Activated B cell treated with CpG ODN at 0.5 μM for 24 hours (primary cell): ENCODE data around the gene ZNF701. TPM values are rescaled to one million over a fixed set of nuclear protein-coding genes. Genes with fewer than 3 reads are reported as not detected.

ENCODE experiments used
- ATAC-seq: fragments of 200-7000 bp; cut with Tn5 transposase; one replicate; pipeline ENCODE4 v1.10.0; 2021; ENCODE audit warnings: low read depth, mild to moderate bottlenecking, moderate library complexity
- CTCF ChIA-PET: fragments of 350-600 bp; sonication (Branson Sonifier 250); formaldehyde crosslinking; loops from one replicate; lab custom pipeline; 2021; ENCODE audit warnings: antibody characterized with exemption; lab: Charles Lee
- POLR2A ChIA-PET: fragments of 350-600 bp; sonication (Branson Sonifier 250); formaldehyde crosslinking; loops from one replicate; lab custom pipeline; 2021; ENCODE audit warnings: antibody characterized with exemption; lab: Charles Lee
- DNase-seq: peaks from one replicate; pipeline ENCODE4 v3.0.0; 2022
- H3K27ac Mint-ChIP-seq: one replicate; pipeline ENCODE4 v1.8.0; 2020; ENCODE audit warnings: mixed read lengths
- H3K27me3 Mint-ChIP-seq: one replicate; pipeline ENCODE4 v1.8.0; 2021; ENCODE audit warnings: mixed read lengths
- H3K36me3 Mint-ChIP-seq: one replicate; pipeline ENCODE4 v1.8.0; 2021; ENCODE audit warnings: low read depth, mixed read lengths
- H3K4me1 Mint-ChIP-seq: one replicate; pipeline ENCODE4 v1.8.0; 2021; ENCODE audit warnings: mixed read lengths
- H3K4me3 Mint-ChIP-seq: one replicate; pipeline ENCODE4 v1.8.0; 2020; ENCODE audit warnings: mild to moderate bottlenecking, mixed read lengths
- H3K9me3 Mint-ChIP-seq: one replicate; pipeline ENCODE4 v1.8.0; 2020; ENCODE audit warnings: mixed read lengths
- intact Hi-C: fragments of 100-400 bp; cut with micrococcal nuclease; formaldehyde crosslinking; loops from one replicate; pipeline ENCODE4 v1.15.1; 2024
- total RNA-seq: library from RNA; stranded (reverse); gene quantifications from 2 replicates; pipeline ENCODE4 v1.2.3, GENCODE V29; 2022
- TF ChIP-seq, protein P1 (sequence below): fragments of 200-600 bp; IDR thresholded peaks from one replicate; pipeline ENCODE4 v1.8.0; 2022; ENCODE audit warnings: antibody characterized with exemption, mild to moderate bottlenecking

The ZNF701 gene
- total RNA-seq = 30.6 and 32.7 TPM in 2 replicates

DNA sequence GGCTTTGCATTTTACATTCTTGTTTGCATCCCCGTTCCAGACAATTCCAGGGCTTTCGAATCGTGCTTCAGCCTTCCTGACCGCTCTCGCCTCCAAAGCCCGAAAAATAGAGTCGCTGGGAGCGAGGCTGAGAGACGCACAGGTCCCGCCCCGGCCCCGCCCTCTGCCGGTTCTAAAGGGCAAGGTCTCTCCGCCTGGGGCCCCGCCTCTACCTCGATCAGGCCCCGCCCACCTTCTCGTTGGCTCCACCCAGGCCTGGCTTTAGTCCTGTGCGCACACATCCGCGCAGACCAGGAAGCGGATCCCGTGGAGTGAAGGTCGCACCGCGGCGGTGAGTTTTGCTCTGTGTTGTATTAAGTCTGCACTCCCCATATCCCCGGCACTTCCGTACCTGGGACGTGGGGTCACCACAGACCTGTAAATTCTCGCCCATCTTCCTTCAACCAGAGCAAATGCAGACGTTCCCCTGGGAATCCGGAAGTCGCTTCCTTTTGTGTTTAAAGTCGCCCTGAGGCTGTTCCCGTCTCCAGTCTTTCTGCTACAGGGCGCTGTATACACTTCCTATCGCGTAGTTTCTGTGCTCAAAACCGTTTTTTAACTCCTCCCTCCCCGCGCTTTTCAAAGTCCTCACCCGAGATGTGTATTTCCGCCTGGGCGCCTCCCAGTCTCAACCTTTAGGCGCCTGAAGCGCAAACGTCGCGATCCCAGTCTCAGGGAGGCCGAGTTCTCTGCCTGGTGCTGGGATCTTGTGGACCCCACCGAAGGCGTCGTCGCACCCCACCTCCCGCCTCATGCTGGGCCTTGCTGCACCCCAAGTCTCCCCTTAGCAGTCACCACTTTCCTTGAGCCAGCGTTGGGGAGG lies at the start of gene ZNF701:
Gene ZNF701, plus strand, starts transcription at position 288 of the 862 bp plus-strand sequence. CDS start 3,861 bp downstream, outside the sequence.
- Mint-ChIP-seq H3K9me3 (peaks cover 12% of the 10 kb centered on the region), H3K36me3 (peaks cover 48% of the 10 kb centered on the region), H3K4me3 (peak within 1 kb of the TSS; percentile 98), H3K27ac (peak within 1 kb of the TSS; percentile 97), H3K4me1 (peaks cover 33% of the 10 kb centered on the region), H3K27me3 (no peaks in the 10 kb centered on the region)
- ATAC-seq (peak; percentile 99), DNase-seq (peak; percentile 98)
- TF ChIP-seq, protein P1, sequence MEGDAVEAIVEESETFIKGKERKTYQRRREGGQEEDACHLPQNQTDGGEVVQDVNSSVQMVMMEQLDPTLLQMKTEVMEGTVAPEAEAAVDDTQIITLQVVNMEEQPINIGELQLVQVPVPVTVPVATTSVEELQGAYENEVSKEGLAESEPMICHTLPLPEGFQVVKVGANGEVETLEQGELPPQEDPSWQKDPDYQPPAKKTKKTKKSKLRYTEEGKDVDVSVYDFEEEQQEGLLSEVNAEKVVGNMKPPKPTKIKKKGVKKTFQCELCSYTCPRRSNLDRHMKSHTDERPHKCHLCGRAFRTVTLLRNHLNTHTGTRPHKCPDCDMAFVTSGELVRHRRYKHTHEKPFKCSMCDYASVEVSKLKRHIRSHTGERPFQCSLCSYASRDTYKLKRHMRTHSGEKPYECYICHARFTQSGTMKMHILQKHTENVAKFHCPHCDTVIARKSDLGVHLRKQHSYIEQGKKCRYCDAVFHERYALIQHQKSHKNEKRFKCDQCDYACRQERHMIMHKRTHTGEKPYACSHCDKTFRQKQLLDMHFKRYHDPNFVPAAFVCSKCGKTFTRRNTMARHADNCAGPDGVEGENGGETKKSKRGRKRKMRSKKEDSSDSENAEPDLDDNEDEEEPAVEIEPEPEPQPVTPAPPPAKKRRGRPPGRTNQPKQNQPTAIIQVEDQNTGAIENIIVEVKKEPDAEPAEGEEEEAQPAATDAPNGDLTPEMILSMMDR = no peak
- POLR2A ChIA-PET = interaction anchor here (1.2 kb wide), 1 partner anchor 37 kb away, joined by 3 read pairs; no protein-coding TSS in a partner anchor
- intact Hi-C loops = loop anchor here (1.0 kb wide), 6 partner anchors 31 to 234 kb away; partner anchors contain the start of genes ZNF528, ZNF610, ZNF808 and ZNF83
- CTCF ChIA-PET = no interaction called here

DNA sequence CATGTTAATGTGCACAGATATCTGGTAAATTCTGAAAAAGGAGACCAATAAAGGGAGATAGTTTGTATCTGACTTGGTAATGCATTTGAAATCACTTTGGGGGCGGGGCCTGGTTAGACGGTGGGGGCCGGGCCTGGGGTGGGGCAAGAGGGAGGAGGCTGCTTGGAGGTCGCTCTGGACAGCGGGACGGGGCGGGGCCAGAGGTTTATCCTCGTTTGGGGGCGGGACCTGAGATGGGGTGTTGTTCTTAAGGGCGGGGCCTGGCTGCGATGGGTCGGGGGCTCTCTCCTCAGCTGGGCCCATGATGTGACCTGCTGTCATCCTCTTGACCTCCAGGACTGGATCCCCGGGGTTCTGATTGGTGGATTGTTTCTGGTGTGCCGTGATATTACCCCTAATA lies 47.5 kb upstream of the ZNF701 start:
- ChIA-PET CTCF (no interaction called here), POLR2A (no interaction called here)
- Mint-ChIP-seq H3K27ac (no peak overlapping the region), H3K9me3 (peaks cover 19% of the 10 kb centered on the region), H3K36me3 (peaks cover 4% of the 10 kb centered on the region), H3K4me1 (peaks cover 6% of the 10 kb centered on the region), H3K4me3 (no peak overlapping the region), H3K27me3 (peaks cover 11% of the 10 kb centered on the region)
- DNase-seq (no peak), ATAC-seq (no peak)
- intact Hi-C loops = no loop called here
- TF ChIP-seq, protein P1 = no peak

DNA sequence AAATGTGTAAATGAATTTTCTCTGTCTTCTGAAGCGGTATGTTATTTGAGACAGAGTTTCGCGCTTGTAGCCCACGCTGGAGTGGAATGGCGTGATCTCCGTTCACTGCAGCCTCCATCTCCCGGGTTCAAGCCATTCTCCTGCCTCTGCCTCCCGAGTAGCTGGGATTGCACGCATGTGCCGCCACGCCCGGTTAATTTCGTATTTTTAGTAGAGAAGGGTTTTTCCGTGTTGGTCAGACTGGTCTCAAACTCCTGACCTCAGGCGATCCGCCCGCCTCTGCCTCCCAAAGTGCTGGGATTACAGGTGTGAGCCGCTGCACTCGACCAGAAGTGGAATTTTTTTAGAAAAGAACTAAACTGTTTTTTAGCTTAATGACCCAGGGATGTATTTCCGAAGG lies 46.0 kb upstream of the ZNF701 start:
- TF ChIP-seq, protein P1 = no peak
- Mint-ChIP-seq H3K4me1 (peaks cover 19% of the 10 kb centered on the region), H3K4me3 (no peak overlapping the region), H3K9me3 (peaks cover 16% of the 10 kb centered on the region), H3K27ac (no peak overlapping the region), H3K27me3 (peaks cover 8% of the 10 kb centered on the region), H3K36me3 (peaks cover 14% of the 10 kb centered on the region)
- CTCF ChIA-PET = interaction anchor here (0.6 kb wide), 1 partner anchor 72 kb away, joined by 3 read pairs; no protein-coding TSS in a partner anchor
- ATAC-seq (no peak), DNase-seq (no peak)
- intact Hi-C loops = no loop called here
- POLR2A ChIA-PET = no interaction called here

DNA sequence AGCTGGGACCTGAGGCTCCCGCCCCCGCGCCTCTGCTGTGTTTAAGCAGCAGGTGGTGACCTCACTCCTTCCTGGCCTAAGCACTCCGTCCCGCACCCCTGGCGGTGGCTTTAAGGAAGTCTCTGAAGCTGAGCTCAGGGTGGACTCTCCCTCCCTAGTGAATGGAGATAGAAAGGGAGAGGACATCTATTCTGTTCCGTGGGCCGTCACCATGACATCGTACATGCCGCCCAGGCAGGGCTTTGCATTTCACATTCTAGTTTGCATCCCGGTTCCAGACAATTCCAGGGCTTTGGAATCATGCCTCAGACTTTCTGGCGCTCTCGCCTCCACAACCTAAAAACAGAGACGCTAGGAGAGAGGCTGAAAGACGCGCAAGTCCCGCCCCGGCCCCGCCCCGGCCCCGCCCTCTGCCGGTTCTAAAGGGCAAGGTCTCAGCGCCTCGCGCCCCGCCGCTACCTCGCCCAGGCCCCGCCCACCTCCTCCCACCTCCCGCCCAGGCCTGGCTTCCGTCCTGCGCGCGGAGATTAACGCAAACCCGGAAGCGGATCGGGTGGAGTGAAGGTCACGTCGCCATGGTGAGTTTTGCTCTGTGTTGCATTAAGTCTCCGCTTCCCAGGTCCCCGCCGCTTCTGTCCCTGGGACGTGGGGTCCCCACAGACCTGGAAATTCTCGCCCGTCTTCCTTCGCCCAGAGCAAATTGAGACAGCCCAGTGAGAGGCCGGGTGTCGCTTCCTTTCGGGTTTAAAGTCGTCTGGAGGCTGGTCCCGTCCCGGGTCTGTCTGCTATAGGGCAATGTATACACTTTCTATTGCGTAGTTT lies 42.7 kb upstream of the ZNF701 start, which contains the start of gene ZNF808:
Gene ZNF808, plus strand, starts transcription at position 535 of the 822 bp plus-strand sequence. CDS start 15,617 bp downstream, outside the sequence.
- TF ChIP-seq, protein P1 = no peak
- H3K4me1 Mint-ChIP-seq = peaks cover 25% of the 10 kb centered on the region
- H3K27me3 Mint-ChIP-seq = no peaks in the 10 kb centered on the region
- ATAC-seq (peak; percentile 89), DNase-seq (peak; percentile 79)
- H3K27ac Mint-ChIP-seq = peak within 1 kb of the TSS; percentile 98
- intact Hi-C loops = loop anchor here (1.0 to 5.0 kb wide), 12 partner anchors 8 to 415 kb away; partner anchors contain the start of genes ZNF480, ZNF528, ZNF600 and ZNF611
- H3K36me3 Mint-ChIP-seq = peaks cover 23% of the 10 kb centered on the region
- H3K9me3 Mint-ChIP-seq = peaks cover 5% of the 10 kb centered on the region
- POLR2A ChIA-PET = interaction anchor here (0.6 to 1.0 kb wide), 9 partner anchors 8 to 1674 kb away, joined by 3 to 9 read pairs (median 3); partner anchors contain the start of genes RPS9, ZNF765 and ZNF880
- CTCF ChIA-PET = interaction anchor here (0.6 kb wide), 1 partner anchor 183 kb away, joined by 3 read pairs; no protein-coding TSS in a partner anchor
- H3K4me3 Mint-ChIP-seq = peak within 1 kb of the TSS; percentile 98
